ENCODE measurements around the gene EPHB3. TPM values are rescaled to one million over a fixed set of nuclear protein-coding genes. Genes with fewer than 3 reads are reported as not detected.

The EPHB3 gene
- total RNA-seq, 2 donors from 2014 or later = 40.1 to 64.2 TPM

- DNase-seq = no peak
- Histone ChIP-seq H3K4me1 (no peaks in the 10 kb centered on the region), H3K4me3 (no peak overlapping the region), H3K27ac (no peak overlapping the region), H3K9me3 (no peaks in the 10 kb centered on the region), H3K27me3 (no peaks in the 10 kb centered on the region), H3K9ac (ENCODE audit: low read depth in 2 of 2, low read length in 2 of 2) (no peak overlapping the region), H3K36me3 (no peaks in the 10 kb centered on the region)
- TF ChIP-seq CTCF (IDR thresholded peaks at IDR 0.05) = no peak
- intact Hi-C loops (cut with DNase I) = no loop called here
These were observed 31.0 kb downstream of the EPHB3 start for GRCh38 chr3:184592371-184593219.

DNA sequence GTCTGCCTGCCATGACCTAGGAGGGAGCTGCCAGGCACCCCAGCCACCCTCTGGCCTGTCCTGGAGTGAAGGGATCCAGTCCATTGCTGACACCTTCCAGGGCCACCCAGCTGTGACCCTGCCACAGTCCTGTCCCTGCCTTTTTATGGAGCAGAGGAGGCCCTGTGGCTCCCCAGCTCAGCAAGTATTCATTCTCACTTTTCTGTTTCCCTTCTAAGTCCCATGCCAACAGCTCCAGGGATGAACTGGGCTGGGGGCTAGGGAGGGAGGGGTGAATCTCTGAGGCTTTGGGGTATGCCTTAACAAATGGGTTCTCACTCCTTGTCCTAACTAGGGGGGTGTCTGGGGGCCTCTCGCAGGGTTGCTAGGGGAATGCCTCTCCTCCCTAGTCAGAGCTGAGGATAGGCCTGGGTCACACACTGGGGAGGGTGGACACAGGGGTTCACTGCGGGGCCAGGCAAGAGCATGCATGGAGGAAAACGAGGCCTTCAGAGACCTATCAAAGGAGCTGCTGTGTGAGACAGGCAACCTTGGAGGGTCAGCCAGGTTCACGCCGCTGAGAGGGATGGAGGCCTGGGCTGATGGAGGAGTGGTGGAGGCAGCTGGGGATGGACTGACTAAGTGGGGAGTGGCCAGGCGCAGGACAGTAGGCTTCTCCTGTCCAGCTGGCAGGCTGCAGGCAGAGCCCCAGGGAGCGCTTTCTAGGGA is 31.8 kb downstream of the EPHB3 start:
- no peaks in the 10 kb centered on the region for H3K27me3 ChIP-seq
- H3K9ac ChIP-seq (ENCODE audit: low read depth in 2 of 2, low read length in 2 of 2) = no peak overlapping the region
- no peak for TF ChIP-seq CTCF (IDR thresholded peaks at IDR 0.05)
- H3K4me3 ChIP-seq = no peak overlapping the region
- H3K9me3 ChIP-seq = no peaks in the 10 kb centered on the region
- intact Hi-C loops (cut with DNase I) = no loop called here
- no peak for DNase-seq
- no peaks in the 10 kb centered on the region for H3K36me3 ChIP-seq
- no peak overlapping the region for H3K27ac ChIP-seq
- no peaks in the 10 kb centered on the region for H3K4me1 ChIP-seq

- DNase-seq = no peak
- TF ChIP-seq CTCF (IDR thresholded peaks at IDR 0.05) = no peak
- H3K4me1 ChIP-seq = no peaks in the 10 kb centered on the region
- no peak overlapping the region for H3K4me3 ChIP-seq
- no peaks in the 10 kb centered on the region for H3K27me3 ChIP-seq
- H3K27ac ChIP-seq = no peak overlapping the region
- no peaks in the 10 kb centered on the region for H3K36me3 ChIP-seq
- H3K9me3 ChIP-seq = no peaks in the 10 kb centered on the region
- no peak overlapping the region for H3K9ac ChIP-seq (ENCODE audit: low read depth in 2 of 2, low read length in 2 of 2)
- intact Hi-C loops (cut with DNase I) = no loop called here
These were observed 32.3 kb downstream of the EPHB3 start for GRCh38 chr3:184593928-184594303.

DNA sequence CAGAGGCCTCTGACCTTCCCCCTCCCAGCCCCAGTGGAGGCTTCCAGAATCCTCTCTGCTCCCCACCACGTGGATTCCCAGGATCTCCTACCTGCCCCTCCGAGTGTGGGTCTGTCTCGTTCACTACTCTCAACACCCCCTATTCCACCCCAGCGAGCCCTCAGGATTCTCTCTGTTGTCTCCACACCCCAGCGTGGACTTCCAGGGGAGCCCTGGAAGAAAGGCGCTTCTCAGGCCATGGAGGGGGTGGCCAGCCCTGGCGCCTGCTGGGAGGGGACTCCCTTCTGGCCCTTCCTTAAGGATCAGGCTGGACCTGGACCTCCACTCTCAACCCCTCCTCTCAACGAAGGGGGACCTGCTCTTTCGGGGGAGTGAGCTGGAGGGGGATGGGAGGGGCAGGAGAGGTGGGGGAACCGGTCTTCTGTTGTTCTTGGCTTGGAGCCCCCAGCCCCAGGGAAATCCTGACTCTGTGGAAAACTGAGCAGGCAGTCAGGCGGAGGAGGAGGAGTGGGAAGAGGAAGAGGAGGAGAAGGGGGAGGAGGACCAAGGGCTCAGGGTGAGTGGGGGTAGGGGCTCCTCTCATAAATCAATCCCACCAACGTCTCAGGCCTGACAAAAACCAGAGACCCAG is 32.9 kb downstream of the EPHB3 start:
- DNase-seq = no peak
- Histone ChIP-seq H3K27me3 (no peaks in the 10 kb centered on the region), H3K36me3 (no peaks in the 10 kb centered on the region), H3K9ac (ENCODE audit: low read depth in 2 of 2, low read length in 2 of 2) (no peak overlapping the region), H3K27ac (no peak overlapping the region), H3K4me1 (no peaks in the 10 kb centered on the region), H3K9me3 (no peaks in the 10 kb centered on the region), H3K4me3 (no peak overlapping the region)
- TF ChIP-seq CTCF (IDR thresholded peaks at IDR 0.05) = no peak
- intact Hi-C loops (cut with DNase I) = no loop called here

DNA sequence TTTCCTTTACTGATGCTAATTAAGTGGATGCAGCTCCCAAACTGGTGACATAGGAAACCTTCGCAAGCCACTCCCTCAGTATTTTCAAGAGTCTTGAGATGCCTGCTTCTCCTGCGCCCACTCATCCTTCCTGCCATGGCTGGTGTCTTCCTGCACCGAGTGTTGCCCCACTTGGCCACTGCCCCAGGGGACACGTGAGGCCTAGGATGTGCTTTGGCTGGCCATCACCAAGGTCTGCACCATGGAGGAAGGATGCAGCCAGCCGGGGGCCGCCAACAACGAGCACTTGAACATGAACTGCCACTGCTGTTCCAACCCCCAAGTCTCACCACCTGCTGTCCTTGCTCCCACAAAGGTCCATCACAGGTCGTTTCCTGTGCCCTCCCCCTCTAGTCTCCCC is 34.1 kb downstream of the EPHB3 start:
- Histone ChIP-seq H3K4me3 (no peak overlapping the region), H3K27me3 (no peaks in the 10 kb centered on the region), H3K9me3 (no peaks in the 10 kb centered on the region), H3K4me1 (no peaks in the 10 kb centered on the region), H3K9ac (ENCODE audit: low read depth in 2 of 2, low read length in 2 of 2) (no peak overlapping the region), H3K27ac (no peak overlapping the region), H3K36me3 (no peaks in the 10 kb centered on the region)
- DNase-seq = no peak
- intact Hi-C loops (cut with DNase I) = no loop called here
- TF ChIP-seq CTCF (IDR thresholded peaks at IDR 0.05) = no peak
